ENCODE data around the gene GIMAP8. TPM values are rescaled to one million over a fixed set of nuclear protein-coding genes. Genes with fewer than 3 reads are reported as not detected.
"Not testable (repeated sequence)": the region's sequence is repeated elsewhere in the genome, so short reads cannot be mapped to it uniquely, and the experiment has no call there.

Gene GIMAP8
- total RNA-seq, 2 donors from 2014 or later, result 10.2 to 13.7 TPM

GRCh38 chr7:150473902-150474301 is 23.5 kb downstream of the GIMAP8 start:
- no peaks in the 10 kb centered on the region for H3K9me3 Mint-ChIP-seq
- no peaks in the 10 kb centered on the region for H3K27me3 Mint-ChIP-seq
- DNase-seq (ENCODE audit: low spot score) (no peak), ATAC-seq (no peak)
- H3K4me3 Mint-ChIP-seq, result no peak overlapping the region
- peaks cover 50% of the 10 kb centered on the region for H3K36me3 Mint-ChIP-seq
- H3K4me1 Mint-ChIP-seq (ENCODE audit: low read depth in 2 of 2), result peaks cover 42 to 54% of the 10 kb centered on the region in 2 donors
- peak overlapping the region in 1 of 2 donors; percentile 74 for H3K27ac Mint-ChIP-seq

- H3K4me3 Mint-ChIP-seq, result peak overlapping the region; percentile 64
- peak overlapping the region; percentile 92 to 94 for H3K27ac Mint-ChIP-seq
- H3K9me3 Mint-ChIP-seq, result no peaks in the 10 kb centered on the region
- peak in 1 of 2 donors; percentile 70 for ATAC-seq
- no peaks in the 10 kb centered on the region for H3K27me3 Mint-ChIP-seq
- H3K4me1 Mint-ChIP-seq (ENCODE audit: low read depth in 2 of 2), result peaks cover 47 to 55% of the 10 kb centered on the region in 2 donors
- H3K36me3 Mint-ChIP-seq, result peaks cover 41% of the 10 kb centered on the region
- DNase-seq (ENCODE audit: low spot score), result no peak
These were observed 25.9 kb downstream of the GIMAP8 start for GRCh38 chr7:150476285-150476684.

- Mint-ChIP-seq H3K27me3 (no peaks in the 10 kb centered on the region), H3K4me1 (ENCODE audit: low read depth in 2 of 2) (peaks cover 51 to 60% of the 10 kb centered on the region in 2 donors), H3K27ac (peak overlapping the region; percentile 92 to 95), H3K9me3 (no peaks in the 10 kb centered on the region), H3K4me3 (peak overlapping the region; percentile 64), H3K36me3 (peaks cover 41% of the 10 kb centered on the region)
- DNase-seq (ENCODE audit: low spot score) (no peak), ATAC-seq (no peak)
These were observed 26.6 kb downstream of the GIMAP8 start for GRCh38 chr7:150476819-150477631.

GRCh38 chr7:150479023-150479716 is 28.7 kb downstream of the GIMAP8 start:
- no peak for ATAC-seq
- peaks cover 35% of the 10 kb centered on the region for H3K36me3 Mint-ChIP-seq
- DNase-seq (ENCODE audit: low spot score), result no peak

GRCh38 chr7:150481186-150481920 is 30.9 kb downstream of the GIMAP8 start:
- peaks cover 15% of the 10 kb centered on the region for H3K36me3 Mint-ChIP-seq
- no peaks in the 10 kb centered on the region for H3K27me3 Mint-ChIP-seq
- peaks cover 64 to 73% of the 10 kb centered on the region in 2 donors for H3K4me1 Mint-ChIP-seq (ENCODE audit: low read depth in 2 of 2)

More at GRCh38 chr7:150479023-150479716, 28.7 kb downstream of the GIMAP8 start:
- Mint-ChIP-seq H3K4me1 (ENCODE audit: low read depth in 2 of 2) (peaks cover 69 to 73% of the 10 kb centered on the region in 2 donors), H3K9me3 (no peaks in the 10 kb centered on the region), H3K27me3 (no peaks in the 10 kb centered on the region), H3K4me3 (no peak overlapping the region), H3K27ac (peak overlapping the region; percentile 92 to 95)

GRCh38 chr7:150481922-150482321 is 31.5 kb downstream of the GIMAP8 start:
- H3K36me3 Mint-ChIP-seq, result peaks cover 11% of the 10 kb centered on the region
- H3K4me3 Mint-ChIP-seq, result peak overlapping the region; percentile 88
- no peaks in the 10 kb centered on the region for H3K27me3 Mint-ChIP-seq
- H3K4me1 Mint-ChIP-seq (ENCODE audit: low read depth in 2 of 2), result peaks cover 62 to 68% of the 10 kb centered on the region in 2 donors
- ATAC-seq, result no peak
- DNase-seq (ENCODE audit: low spot score), result no peak
- H3K9me3 Mint-ChIP-seq, result no peaks in the 10 kb centered on the region
- H3K27ac Mint-ChIP-seq, result peak overlapping the region; percentile 92 to 95

More at GRCh38 chr7:150481186-150481920, 30.9 kb downstream of the GIMAP8 start:
- DNase-seq (ENCODE audit: low spot score), result peak; percentile 69
- H3K27ac Mint-ChIP-seq, result peak overlapping the region; percentile 92 to 95
- H3K9me3 Mint-ChIP-seq, result no peaks in the 10 kb centered on the region
- H3K4me3 Mint-ChIP-seq, result peak overlapping the region; percentile 88
- peak; percentile 86 to 93 for ATAC-seq

GRCh38 chr7:150483514-150483913 is 33.1 kb downstream of the GIMAP8 start:
- H3K27me3 Mint-ChIP-seq, ATAC-seq: not testable (repeated sequence)

GRCh38 chr7:150484071-150484470 is 33.6 kb downstream of the GIMAP8 start:
- peak overlapping the region; percentile 74 for H3K4me3 Mint-ChIP-seq
- not testable (repeated sequence) for H3K9me3 Mint-ChIP-seq; H3K36me3 Mint-ChIP-seq; ATAC-seq; DNase-seq (ENCODE audit: low spot score); H3K27me3 Mint-ChIP-seq
- H3K4me1 Mint-ChIP-seq (ENCODE audit: low read depth in 2 of 2), result peaks cover 49 to 56% of the 10 kb centered on the region in 2 donors
- peak overlapping the region; percentile 92 to 95 for H3K27ac Mint-ChIP-seq

More at GRCh38 chr7:150483514-150483913, 33.1 kb downstream of the GIMAP8 start:
- Mint-ChIP-seq H3K27ac (peak overlapping the region; percentile 92 to 95), H3K4me3 (peak overlapping the region; percentile 74), H3K4me1 (ENCODE audit: low read depth in 2 of 2) (peaks cover 55 to 60% of the 10 kb centered on the region in 2 donors)
- DNase-seq (ENCODE audit: low spot score); H3K36me3 Mint-ChIP-seq; H3K9me3 Mint-ChIP-seq: not testable (repeated sequence)

GRCh38 chr7:150487625-150488024 is 37.2 kb downstream of the GIMAP8 start:
- Mint-ChIP-seq H3K27ac (peak overlapping the region in 1 of 2 donors; percentile 62), H3K4me1 (ENCODE audit: low read depth in 2 of 2) (peaks cover 32 to 36% of the 10 kb centered on the region in 2 donors), H3K36me3 (peaks cover 12% of the 10 kb centered on the region), H3K9me3 (no peaks in the 10 kb centered on the region), H3K27me3 (no peaks in the 10 kb centered on the region), H3K4me3 (no peak overlapping the region)
- no peak for ATAC-seq
- no peak for DNase-seq (ENCODE audit: low spot score)

GRCh38 chr7:150489782-150490181 is 39.4 kb downstream of the GIMAP8 start:
- H3K27me3 Mint-ChIP-seq, result no peaks in the 10 kb centered on the region
- peaks cover 12% of the 10 kb centered on the region for H3K36me3 Mint-ChIP-seq
- ATAC-seq (no peak), DNase-seq (ENCODE audit: low spot score) (no peak)
- H3K9me3 Mint-ChIP-seq, result no peaks in the 10 kb centered on the region
- no peak overlapping the region for H3K27ac Mint-ChIP-seq
- H3K4me3 Mint-ChIP-seq, result no peak overlapping the region
- H3K4me1 Mint-ChIP-seq (ENCODE audit: low read depth in 2 of 2), result peaks cover 14 to 15% of the 10 kb centered on the region in 2 donors

GRCh38 chr7:150493442-150493841 is 43.0 kb downstream of the GIMAP8 start:
- H3K27me3 Mint-ChIP-seq, result not testable (repeated sequence)
- H3K4me1 Mint-ChIP-seq (ENCODE audit: low read depth in 2 of 2), result peaks cover 10 to 16% of the 10 kb centered on the region in 2 donors

GRCh38 chr7:150502519-150502918 is 52.1 kb downstream of the GIMAP8 start:
- Mint-ChIP-seq H3K4me1 (ENCODE audit: low read depth in 2 of 2) (peaks cover 51 to 63% of the 10 kb centered on the region in 2 donors), H3K4me3 (peak overlapping the region; percentile 74), H3K9me3 (peaks cover 28% of the 10 kb centered on the region), H3K27ac (peak overlapping the region; percentile 89 to 90), H3K27me3 (no peaks in the 10 kb centered on the region), H3K36me3 (peaks cover 30% of the 10 kb centered on the region)
- DNase-seq (ENCODE audit: low spot score) (no peak), ATAC-seq (peak; percentile 77 to 92)

More at GRCh38 chr7:150493442-150493841, 43.0 kb downstream of the GIMAP8 start:
- DNase-seq (ENCODE audit: low spot score); H3K9me3 Mint-ChIP-seq; H3K4me3 Mint-ChIP-seq; ATAC-seq; H3K27ac Mint-ChIP-seq: not testable (repeated sequence)
- peaks cover 28% of the 10 kb centered on the region for H3K36me3 Mint-ChIP-seq

- no peaks in the 10 kb centered on the region for H3K27me3 Mint-ChIP-seq
- H3K27ac Mint-ChIP-seq, result peak overlapping the region; percentile 89 to 90
- H3K36me3 Mint-ChIP-seq, result peaks cover 24% of the 10 kb centered on the region
- peak overlapping the region; percentile 74 for H3K4me3 Mint-ChIP-seq
- peaks cover 26% of the 10 kb centered on the region for H3K9me3 Mint-ChIP-seq
- H3K4me1 Mint-ChIP-seq (ENCODE audit: low read depth in 2 of 2), result peaks cover 57 to 67% of the 10 kb centered on the region in 2 donors
- DNase-seq (ENCODE audit: low spot score) (no peak), ATAC-seq (no peak)
These were observed 52.7 kb downstream of the GIMAP8 start for GRCh38 chr7:150503155-150503554.
